ENCODE measurements around the gene IFNL3.
"Not testable (repeated sequence)": the region's sequence is repeated elsewhere in the genome, so short reads cannot be mapped to it uniquely, and the experiment has no call there.

Gene IFNL3

GRCh38 chr19:39244410-39245100 lies at the start of gene IFNL3:
TSS of gene IFNL3 (minus strand) at chr19:39245006. CDS start at chr19:39244967, 39 bp downstream.
- DNase-seq (ENCODE audit: extremely low read depth in 1 of 2, low read depth in 1 of 2), result not testable (repeated sequence)

GRCh38 chr19:39293394-39293793 lies 48.6 kb upstream of the IFNL3 start:
- no peak for DNase-seq (ENCODE audit: extremely low read depth in 1 of 2, low read depth in 1 of 2)

DNA sequence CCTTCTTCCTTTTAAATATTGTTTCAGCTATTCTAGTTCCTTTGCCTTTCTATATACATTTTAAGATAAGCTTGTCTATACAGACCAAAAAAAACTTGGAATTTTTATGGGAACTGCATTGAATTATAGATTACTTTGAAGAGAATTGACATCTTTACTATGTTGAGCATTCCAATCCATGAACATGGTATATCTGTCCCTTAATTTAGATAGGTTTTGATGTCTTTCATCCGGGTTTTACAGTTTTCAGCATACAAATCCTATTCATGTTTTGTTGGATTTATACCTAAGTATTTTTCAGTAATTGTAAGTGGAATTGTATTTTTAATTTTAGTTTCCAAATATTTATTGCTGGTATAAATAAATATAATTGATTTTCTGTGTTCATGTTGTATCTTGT lies 39.2 kb upstream of the IFNL3 start:
- no peak for DNase-seq (ENCODE audit: extremely low read depth in 1 of 2, low read depth in 1 of 2)

GRCh38 chr19:39282021-39282420 lies 37.2 kb upstream of the IFNL3 start:
- no peak for DNase-seq (ENCODE audit: extremely low read depth in 1 of 2, low read depth in 1 of 2)

- no peak for DNase-seq (ENCODE audit: extremely low read depth in 1 of 2, low read depth in 1 of 2)
These were observed 32.8 kb upstream of the IFNL3 start for GRCh38 chr19:39277598-39277997.

- no peak for DNase-seq (ENCODE audit: extremely low read depth in 1 of 2, low read depth in 1 of 2)
These were observed 31.9 kb upstream of the IFNL3 start for GRCh38 chr19:39276740-39277139.

GRCh38 chr19:39275578-39275977 lies 30.8 kb upstream of the IFNL3 start:
- no peak for DNase-seq (ENCODE audit: extremely low read depth in 1 of 2, low read depth in 1 of 2)

- not testable (repeated sequence) for DNase-seq (ENCODE audit: extremely low read depth in 1 of 2, low read depth in 1 of 2)
These were observed 29.1 kb upstream of the IFNL3 start for GRCh38 chr19:39273859-39274258.

DNA sequence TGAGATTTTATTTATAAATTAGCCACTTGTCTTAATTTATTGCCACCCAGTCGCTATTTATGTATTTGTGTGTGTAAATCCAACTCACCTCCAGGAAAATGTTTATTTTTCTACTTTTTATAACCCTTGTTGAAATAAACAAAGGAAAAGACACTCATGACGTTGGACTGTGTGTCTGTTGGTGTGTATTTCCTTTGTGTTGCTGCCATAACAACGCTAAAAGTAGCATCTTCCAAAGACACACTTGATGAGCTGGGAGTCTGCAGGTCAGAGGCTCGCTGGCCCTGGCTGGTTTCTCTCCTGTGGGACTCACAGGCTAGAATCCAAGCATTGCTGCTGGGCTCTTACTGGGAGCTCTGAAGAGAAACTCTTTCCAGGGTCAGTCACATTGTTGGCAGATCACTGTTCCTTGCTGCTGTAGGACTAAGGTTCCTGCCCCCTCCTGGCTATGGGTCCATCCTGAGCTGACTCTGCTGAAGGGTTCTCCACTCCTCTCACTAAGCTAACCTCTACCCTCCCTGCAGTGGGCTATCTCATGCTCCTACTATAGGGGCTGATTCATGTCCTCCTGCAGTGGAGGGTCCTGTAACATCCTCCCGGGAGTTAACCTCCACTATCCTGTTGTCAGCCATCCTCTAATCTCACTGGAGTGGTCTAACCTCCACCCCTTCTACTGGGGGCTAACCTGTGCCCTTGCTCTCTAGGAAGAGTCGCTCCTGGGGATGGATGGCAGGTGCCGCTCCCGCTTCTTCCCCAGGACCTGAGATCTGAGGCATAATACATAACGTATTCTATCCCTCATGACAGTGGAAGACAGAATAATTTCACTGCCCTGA lies 25.4 kb upstream of the IFNL3 start:
- no peak for DNase-seq (ENCODE audit: extremely low read depth in 1 of 2, low read depth in 1 of 2)

DNA sequence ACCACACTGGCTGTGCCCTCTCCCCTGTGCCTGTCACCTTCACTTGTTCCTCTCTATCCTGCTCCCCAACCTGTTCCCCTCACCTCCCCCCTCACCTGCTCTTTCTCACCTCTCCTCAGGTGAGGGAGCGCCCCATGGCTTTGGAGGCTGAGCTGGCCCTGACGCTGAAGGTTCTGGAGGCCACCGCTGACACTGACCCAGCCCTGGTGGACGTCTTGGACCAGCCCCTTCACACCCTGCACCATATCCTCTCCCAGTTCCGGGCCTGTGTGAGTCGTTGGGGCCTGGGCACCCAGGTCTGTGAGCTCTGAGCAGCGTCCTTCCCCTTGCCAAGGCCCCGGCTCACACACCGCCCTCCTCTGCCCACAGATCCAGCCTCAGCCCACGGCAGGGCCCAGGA lies 24.6 kb upstream of the IFNL3 start:
- not testable (repeated sequence) for DNase-seq (ENCODE audit: extremely low read depth in 1 of 2, low read depth in 1 of 2)

DNA sequence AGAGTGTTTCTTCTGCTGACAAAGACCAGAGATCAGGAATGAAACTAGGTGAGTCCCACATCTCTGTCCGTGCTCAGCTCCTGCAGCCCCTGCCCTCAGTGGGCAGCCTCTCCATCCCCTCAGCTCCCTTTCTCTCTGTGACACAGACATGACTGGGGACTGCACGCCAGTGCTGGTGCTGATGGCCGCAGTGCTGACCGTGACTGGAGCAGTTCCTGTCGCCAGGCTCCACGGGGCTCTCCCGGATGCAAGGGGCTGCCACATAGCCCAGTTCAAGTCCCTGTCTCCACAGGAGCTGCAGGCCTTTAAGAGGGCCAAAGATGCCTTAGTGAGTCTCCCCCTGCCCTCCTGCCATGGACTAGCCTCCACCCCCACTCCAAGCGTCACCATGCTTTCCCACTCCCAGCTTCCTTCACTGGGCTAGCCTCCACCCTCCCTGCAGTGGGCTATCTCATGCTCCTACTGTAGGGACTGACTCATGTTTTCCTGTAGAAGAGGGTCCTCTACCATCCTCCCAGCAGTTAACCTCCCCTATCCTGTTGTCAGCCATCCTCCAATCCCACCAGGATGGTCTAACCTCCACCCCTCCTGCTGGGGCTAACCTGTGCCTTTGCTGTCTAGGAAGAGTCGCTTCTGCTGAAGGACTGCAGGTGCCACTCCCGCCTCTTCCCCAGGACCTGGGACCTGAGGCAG lies 23.9 kb upstream of the IFNL3 start:
- not testable (repeated sequence) for DNase-seq (ENCODE audit: extremely low read depth in 1 of 2, low read depth in 1 of 2)

- DNase-seq (ENCODE audit: extremely low read depth in 1 of 2, low read depth in 1 of 2), result not testable (repeated sequence)
These were observed 23.3 kb upstream of the IFNL3 start, which contains the start of gene IFNL2 for GRCh38 chr19:39268085-39268484. TSS of gene IFNL2 (plus strand) at chr19:39268396. CDS start at chr19:39268569, 173 bp downstream.

DNA sequence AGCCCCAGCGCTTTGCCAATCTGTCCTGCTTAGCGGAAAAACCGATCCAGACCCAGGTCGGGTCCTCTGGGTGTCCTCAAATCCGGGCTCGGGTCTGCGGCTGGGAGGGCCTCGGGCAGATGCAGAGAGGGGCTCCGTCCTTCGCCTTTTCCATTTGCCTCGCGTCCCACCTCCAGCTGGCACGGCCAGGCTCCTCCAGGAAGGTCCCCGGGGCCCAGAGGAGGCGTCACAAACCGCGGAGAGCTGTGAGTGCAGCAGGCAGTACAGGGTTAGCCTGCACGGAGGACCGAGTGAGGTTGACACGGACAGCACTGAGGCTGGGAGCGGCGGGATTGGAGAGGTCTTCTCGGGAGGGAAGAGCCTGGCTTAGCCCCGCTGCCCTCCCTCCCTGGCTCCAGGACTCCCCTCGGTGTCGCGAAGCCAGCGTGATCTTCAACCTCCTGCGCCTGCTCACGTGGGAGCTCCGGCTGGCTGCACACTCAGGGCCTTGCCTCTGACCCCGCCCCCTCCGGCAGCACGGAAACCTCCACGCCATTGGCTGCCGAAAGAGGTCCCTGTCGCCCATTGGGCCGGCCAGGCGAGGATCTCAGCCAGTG lies 20.6 kb upstream of the IFNL3 start:
- DNase-seq (ENCODE audit: extremely low read depth in 1 of 2, low read depth in 1 of 2), result no peak

- DNase-seq (ENCODE audit: extremely low read depth in 1 of 2, low read depth in 1 of 2), result no peak
These were observed 19.8 kb upstream of the IFNL3 start for GRCh38 chr19:39264306-39265290.

DNA sequence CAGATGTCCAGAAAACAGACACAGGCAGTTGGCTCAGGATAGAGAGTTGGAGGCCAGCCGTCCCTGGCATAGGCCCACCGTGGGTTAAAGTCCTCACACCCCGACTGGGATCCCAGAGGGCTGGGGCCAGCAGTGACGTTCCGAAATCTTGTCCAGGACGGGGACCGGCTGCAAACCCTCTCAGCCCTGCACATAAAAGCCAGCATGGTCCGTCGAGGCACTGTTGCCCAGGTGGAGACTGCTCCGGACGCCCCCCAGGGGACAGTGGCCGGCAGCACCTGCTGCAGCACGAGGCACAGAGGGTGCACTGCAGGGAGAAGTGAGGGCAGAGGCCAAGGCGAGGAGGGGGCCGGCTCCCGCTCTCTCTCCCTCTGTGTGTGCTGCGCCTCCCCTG lies 19.1 kb upstream of the IFNL3 start:
- DNase-seq (ENCODE audit: extremely low read depth in 1 of 2, low read depth in 1 of 2), result no peak

GRCh38 chr19:39262496-39262895 lies 17.7 kb upstream of the IFNL3 start:
- no peak for DNase-seq (ENCODE audit: extremely low read depth in 1 of 2, low read depth in 1 of 2)

GRCh38 chr19:39261704-39262103 lies 16.9 kb upstream of the IFNL3 start:
- no peak for DNase-seq (ENCODE audit: extremely low read depth in 1 of 2, low read depth in 1 of 2)

DNA sequence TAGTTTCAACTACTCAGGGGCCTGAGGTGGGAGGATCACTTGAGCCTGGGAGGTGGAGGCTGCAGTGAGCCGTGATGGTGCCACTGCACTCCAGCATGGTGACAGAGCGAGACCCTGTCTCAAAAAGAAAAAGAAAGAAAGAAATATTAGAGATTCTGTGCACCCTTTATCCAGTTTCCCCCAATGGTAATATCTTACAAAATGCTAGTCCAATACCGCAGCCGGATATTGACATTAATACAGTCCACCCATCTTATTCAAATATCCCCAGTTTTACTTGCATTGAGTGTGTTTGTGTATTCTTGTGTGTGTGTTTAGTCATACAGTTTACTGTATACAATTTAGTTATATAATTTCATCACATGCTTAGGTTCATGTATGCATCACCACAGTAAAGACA lies 12.4 kb upstream of the IFNL3 start:
- DNase-seq (ENCODE audit: extremely low read depth in 1 of 2, low read depth in 1 of 2), result no peak

GRCh38 chr19:39254531-39255345 lies 9.9 kb upstream of the IFNL3 start:
- DNase-seq (ENCODE audit: extremely low read depth in 1 of 2, low read depth in 1 of 2), result no peak
